Mammary epithelial cell (primary cell): ENCODE measurements around the gene PLPP3.

Source experiments
- EZH2 ChIP-seq: IDR thresholded peaks from 2 replicates; pipeline ENCODE4 v1.6.1; 2012; ENCODE audit warnings: low read length, inconsistent platforms, borderline replicate concordance
- TF ChIP-seq, protein P1 (sequence below), 2 donors: IDR thresholded peaks in 1 of 2; conservative IDR thresholded peaks in 1 of 2; 2 replicates each; pipeline ENCODE4 v1.5.1; 2011 to 2012; ENCODE audit warnings: inconsistent platforms in 2 of 2, low read length in 2 of 2, mild to moderate bottlenecking in 2 of 2, control low read depth in 1 of 2, low read depth in 1 of 2; ENCODE audit not compliant: insufficient read depth in 1 of 2; ENCODE audit errors: extremely low read depth in 1 of 2

DNA sequence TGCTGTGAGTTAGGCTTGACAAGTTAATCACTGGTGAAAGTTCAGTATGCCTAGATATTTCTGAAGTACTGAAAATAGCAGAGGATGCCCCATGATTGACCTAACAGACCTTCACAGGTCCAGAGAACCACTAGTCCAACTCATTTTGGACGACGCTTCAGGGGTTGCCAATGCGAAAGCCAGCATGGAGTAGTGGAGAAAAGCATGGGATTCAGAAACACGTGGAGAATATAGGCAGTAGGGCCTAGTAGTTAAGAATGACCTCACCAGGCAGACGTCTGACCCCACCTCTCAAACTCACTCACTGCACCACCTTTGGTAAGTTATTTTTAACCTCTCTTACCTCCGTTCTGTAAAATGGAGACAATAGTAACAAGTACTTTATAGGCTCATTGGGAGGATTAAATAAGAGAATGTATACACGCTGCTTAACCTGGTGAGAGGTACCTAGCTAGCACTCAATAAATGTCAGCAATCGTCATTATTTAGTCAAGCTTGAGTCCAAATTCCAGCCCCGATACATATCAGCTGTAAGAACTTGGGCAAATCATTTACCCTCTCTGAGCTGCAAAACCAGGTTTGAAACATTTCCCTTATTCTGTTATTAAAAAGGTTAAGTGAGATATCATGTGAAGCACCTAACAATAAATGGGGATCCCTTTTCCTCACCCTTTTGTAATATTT lies 13.2 kb downstream of the PLPP3 start:
- TF ChIP-seq, protein P1, sequence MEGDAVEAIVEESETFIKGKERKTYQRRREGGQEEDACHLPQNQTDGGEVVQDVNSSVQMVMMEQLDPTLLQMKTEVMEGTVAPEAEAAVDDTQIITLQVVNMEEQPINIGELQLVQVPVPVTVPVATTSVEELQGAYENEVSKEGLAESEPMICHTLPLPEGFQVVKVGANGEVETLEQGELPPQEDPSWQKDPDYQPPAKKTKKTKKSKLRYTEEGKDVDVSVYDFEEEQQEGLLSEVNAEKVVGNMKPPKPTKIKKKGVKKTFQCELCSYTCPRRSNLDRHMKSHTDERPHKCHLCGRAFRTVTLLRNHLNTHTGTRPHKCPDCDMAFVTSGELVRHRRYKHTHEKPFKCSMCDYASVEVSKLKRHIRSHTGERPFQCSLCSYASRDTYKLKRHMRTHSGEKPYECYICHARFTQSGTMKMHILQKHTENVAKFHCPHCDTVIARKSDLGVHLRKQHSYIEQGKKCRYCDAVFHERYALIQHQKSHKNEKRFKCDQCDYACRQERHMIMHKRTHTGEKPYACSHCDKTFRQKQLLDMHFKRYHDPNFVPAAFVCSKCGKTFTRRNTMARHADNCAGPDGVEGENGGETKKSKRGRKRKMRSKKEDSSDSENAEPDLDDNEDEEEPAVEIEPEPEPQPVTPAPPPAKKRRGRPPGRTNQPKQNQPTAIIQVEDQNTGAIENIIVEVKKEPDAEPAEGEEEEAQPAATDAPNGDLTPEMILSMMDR (conservative IDR thresholded peaks at IDR 0.05 in 1 of 2, IDR thresholded peaks at IDR 0.05 in 1 of 2; ENCODE audit: extremely low read depth in 1 of 2, insufficient read depth in 1 of 2, low read depth in 1 of 2, low read length in 2 of 2): no peak
- TF ChIP-seq EZH2: no peak
